ENCODE data around the gene ENPEP.

GRCh38 chr4:110467400-110467799 lies 8.6 kb upstream of the ENPEP start:
- TF ChIP-seq GATA2 (IDR thresholded peaks at IDR 0.05; ENCODE audit: low read depth, low read length) (no peak), GATA3 (IDR thresholded peaks at IDR 0.05; ENCODE audit: low read depth, low read length) (no peak)

Measured in SH-SY5Y (cell line).